ENCODE measurements around the gene MAJIN.

Gene MAJIN

DNA sequence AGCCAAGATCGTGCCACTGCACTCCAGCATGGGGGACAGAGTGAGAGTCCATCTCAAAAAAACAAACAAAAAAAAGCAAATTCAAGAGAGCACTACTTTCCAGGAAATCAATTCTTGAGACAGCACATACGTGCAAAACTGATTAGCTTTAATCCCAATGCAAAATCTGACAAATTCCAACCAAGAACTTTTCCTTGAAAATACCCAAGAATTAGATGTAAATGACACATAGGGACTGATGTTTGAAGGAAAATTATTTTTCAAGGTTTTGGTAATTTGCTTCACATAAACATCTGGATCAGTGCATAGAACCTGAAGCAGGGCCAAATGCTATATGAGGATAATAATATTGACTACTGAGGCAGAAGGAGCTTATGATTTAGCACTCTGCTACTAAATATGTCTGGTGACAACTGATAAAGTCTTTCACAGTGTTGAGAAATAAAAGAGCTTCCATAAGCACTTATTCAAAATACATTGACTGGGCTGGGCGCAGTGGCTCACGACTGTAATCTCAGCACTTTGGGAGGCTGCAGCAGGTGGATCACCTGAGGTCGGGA, 8.8 kb downstream of the MAJIN start:
- TF ChIP-seq, protein P1, sequence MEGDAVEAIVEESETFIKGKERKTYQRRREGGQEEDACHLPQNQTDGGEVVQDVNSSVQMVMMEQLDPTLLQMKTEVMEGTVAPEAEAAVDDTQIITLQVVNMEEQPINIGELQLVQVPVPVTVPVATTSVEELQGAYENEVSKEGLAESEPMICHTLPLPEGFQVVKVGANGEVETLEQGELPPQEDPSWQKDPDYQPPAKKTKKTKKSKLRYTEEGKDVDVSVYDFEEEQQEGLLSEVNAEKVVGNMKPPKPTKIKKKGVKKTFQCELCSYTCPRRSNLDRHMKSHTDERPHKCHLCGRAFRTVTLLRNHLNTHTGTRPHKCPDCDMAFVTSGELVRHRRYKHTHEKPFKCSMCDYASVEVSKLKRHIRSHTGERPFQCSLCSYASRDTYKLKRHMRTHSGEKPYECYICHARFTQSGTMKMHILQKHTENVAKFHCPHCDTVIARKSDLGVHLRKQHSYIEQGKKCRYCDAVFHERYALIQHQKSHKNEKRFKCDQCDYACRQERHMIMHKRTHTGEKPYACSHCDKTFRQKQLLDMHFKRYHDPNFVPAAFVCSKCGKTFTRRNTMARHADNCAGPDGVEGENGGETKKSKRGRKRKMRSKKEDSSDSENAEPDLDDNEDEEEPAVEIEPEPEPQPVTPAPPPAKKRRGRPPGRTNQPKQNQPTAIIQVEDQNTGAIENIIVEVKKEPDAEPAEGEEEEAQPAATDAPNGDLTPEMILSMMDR (IDR thresholded peaks at IDR 0.05; ENCODE audit: low read depth, low read length), result no peak
- DNase-seq (ENCODE audit: extremely low read depth, low read depth), result no peak

DNA sequence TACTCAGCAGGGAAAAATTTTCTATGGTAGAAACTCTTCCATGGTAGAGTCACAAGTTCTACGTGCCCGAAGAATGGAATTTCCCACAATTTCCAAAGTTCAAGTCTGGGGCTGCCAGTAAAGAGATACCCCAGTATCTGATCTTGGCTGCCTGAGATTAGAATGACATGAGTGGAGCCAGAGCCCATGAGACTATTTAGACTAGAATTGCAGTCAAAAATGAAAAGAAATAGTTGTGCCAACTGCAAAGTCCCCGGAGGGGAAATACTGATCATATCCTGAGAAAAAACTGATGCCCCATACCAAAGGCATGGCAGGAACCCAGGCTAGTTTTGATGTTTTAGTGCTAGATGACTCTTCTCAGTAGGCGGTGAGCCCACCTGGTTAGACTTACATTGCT, 11.2 kb downstream of the MAJIN start:
- TF ChIP-seq, protein P1 (IDR thresholded peaks at IDR 0.05; ENCODE audit: low read depth, low read length), result no peak
- no peak for DNase-seq (ENCODE audit: extremely low read depth, low read depth)

DNA sequence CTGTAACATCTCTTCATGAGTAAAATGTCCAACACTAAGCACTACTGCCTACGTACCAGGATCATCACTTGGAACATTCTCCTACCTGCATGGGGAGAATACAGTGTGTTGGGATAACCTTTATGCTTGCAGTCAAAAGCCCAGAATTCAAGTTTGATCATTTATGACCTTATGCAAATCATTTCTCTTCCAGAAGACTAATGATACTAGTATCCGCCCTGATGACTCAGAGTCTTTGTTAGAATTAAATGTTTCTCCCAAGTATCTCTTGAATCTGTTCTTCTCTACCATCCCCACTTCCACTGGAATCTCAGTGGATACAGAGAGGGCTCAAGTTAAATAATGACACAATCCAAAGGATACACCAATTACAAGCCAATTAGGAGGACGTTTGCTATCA, 12.4 kb downstream of the MAJIN start:
- TF ChIP-seq, protein P1 (IDR thresholded peaks at IDR 0.05; ENCODE audit: low read depth, low read length), result no peak
- no peak for DNase-seq (ENCODE audit: extremely low read depth, low read depth)

DNA sequence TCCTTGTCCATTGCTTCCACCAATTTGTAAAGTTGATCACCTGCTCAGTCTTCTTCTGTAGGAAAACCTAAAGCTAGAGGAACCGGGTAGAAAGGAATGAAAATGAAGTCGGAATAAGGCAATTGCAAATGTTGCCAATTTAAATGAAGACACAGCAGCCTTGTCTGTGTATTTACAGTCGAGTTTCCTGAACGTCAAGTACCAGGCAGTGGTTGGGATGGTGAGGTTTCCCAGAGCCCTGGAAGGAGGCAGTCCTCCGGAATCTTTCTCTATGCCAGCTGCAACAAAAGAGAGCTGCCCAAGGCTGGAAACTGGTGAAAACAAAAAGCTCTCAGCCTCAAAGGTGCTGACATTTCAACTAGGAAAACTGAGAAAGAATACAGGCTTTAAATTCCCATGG, 17.7 kb downstream of the MAJIN start:
- DNase-seq (ENCODE audit: extremely low read depth, low read depth), result no peak
- TF ChIP-seq, protein P1 (IDR thresholded peaks at IDR 0.05; ENCODE audit: low read depth, low read length), result no peak

DNA sequence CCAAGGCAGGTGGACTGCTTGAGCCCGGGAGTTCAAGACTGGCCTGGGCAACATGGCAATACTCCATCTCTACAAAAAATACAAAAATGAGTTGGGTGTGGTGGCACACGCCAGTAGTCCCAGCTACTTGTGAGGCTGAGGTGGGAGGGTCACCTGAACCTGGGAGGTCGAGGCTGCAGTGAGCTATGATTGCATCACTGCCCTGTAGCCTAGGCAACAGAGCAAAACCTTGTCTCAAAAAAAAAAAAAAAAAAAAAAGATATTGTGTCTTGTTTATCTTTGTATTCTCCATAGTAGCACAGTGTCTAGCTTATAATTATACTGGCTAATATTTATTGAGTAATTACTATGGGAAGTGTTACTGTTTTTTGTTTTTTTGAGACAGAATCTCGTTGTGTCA, 20.4 kb downstream of the MAJIN start:
- TF ChIP-seq, protein P1 (IDR thresholded peaks at IDR 0.05; ENCODE audit: low read depth, low read length), result no peak

DNA sequence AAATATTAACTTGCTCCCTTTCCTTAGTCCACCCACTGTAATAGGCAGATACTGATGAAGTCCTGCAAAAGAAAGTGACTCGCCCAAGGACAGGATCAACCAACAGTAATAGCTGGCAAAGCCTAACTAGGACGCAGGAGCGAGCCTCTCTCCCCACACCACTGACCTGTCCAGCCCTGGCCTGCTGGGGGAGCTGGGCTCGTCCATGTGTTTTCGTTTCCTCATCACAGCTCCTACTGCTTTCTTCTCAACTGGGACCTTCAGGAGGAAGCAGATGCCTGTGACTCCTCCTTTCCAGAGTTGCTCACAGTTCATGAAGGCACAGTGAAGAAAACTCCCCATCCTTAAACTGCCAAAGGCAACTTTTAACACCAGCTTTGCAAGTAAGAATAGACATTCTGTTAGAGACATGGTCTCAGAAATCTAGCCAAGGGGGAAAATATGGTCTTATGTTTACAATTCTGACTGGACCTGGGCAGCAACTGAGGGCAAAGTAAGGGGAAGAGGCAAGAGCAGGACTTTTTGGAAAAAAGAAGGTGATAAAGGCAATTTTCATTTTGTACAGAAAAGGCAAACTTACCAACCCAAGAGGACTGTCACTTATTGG, 24.6 kb downstream of the MAJIN start:
- no peak for DNase-seq (ENCODE audit: extremely low read depth, low read depth)
- TF ChIP-seq, protein P1 (IDR thresholded peaks at IDR 0.05; ENCODE audit: low read depth, low read length), result no peak

More for the DNA sequence above, 20.4 kb downstream of the MAJIN start:
- DNase-seq (ENCODE audit: extremely low read depth, low read depth), result no peak

DNA sequence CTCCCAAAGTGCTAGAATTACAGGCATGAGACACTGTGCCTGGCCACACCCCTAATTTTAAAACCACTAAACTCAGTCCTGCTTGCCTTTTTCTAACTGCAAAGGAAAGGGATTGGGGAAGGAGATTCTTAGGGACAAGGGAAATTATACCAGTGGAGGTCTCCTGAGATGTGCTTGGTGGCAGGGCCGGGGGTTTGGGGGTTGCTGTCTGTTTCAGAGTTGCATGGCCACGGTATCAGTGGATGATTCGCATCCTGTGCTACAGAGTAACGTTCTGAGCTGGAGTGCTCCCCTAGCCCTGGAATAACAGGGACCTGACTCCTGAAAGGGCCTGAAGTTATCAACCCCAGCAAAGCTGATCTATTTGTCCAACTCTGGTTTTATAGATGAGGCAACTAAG, 35.4 kb downstream of the MAJIN start:
- no peak for DNase-seq (ENCODE audit: extremely low read depth, low read depth)
- TF ChIP-seq, protein P1 (IDR thresholded peaks at IDR 0.05; ENCODE audit: low read depth, low read length), result no peak
